DND-41 (cell line): ENCODE data around the gene LURAP1L.

ENCODE experiments used
- ATAC-seq: fragments of 200-7000 bp; cut with Tn5 transposase; 3 replicates; pipeline ENCODE4 v1.9.1; 2021; ENCODE audit warnings: low read depth; ENCODE audit not compliant: insufficient read depth
- DNase-seq: peaks from one replicate; pipeline ENCODE4 v3.0.0-alpha.2; 2020
- H2AFZ ChIP-seq: 2 replicates; pipeline ENCODE4 v1.6.0; 2012; ENCODE audit warnings: low read depth, low read length
- H3K27ac ChIP-seq: 2 replicates; pipeline ENCODE4 v1.5.1; 2012; ENCODE audit warnings: low read length, inconsistent platforms
- H3K27me3 ChIP-seq: fragments of 200-600 bp; sonication (generic); 2 replicates; pipeline ENCODE4 v1.6.0; 2012; ENCODE audit warnings: low read length, mild to moderate bottlenecking, inconsistent platforms; ENCODE audit not compliant: insufficient read depth, poor library complexity
- H3K36me3 ChIP-seq: 2 replicates; pipeline ENCODE4 v1.5.1; 2012; ENCODE audit warnings: low read length, inconsistent platforms; ENCODE audit not compliant: insufficient read depth
- H3K4me1 ChIP-seq: 2 replicates; pipeline ENCODE4 v1.5.1; 2012; ENCODE audit warnings: mild to moderate bottlenecking, low read length; ENCODE audit not compliant: insufficient read depth
- H3K4me2 ChIP-seq: 2 replicates; pipeline ENCODE4 v1.6.0; 2012; ENCODE audit warnings: mild to moderate bottlenecking, moderate library complexity, low read length, inconsistent platforms; ENCODE audit not compliant: insufficient read depth
- H3K4me3 ChIP-seq, 2 experiments: fragments of 200-600 bp in 1 of 2; shearing (Covaris generic) in 1 of 2; 2 replicates each; pipeline ENCODE4 v1.5.1; 2012 to 2016; ENCODE audit warnings: inconsistent platforms in 2 of 2, low read length in 2 of 2, mild to moderate bottlenecking in 2 of 2, low read depth in 1 of 2, moderate library complexity in 1 of 2
- H3K79me2 ChIP-seq: 2 replicates; pipeline ENCODE4 v1.6.0; 2012; ENCODE audit warnings: low read length, inconsistent platforms; ENCODE audit not compliant: insufficient read depth
- H3K9ac ChIP-seq: 2 replicates; pipeline ENCODE4 v1.6.0; 2012; ENCODE audit warnings: low read depth, mild to moderate bottlenecking, inconsistent platforms, low read length, moderate library complexity
- H3K9me3 ChIP-seq: 2 replicates; pipeline ENCODE4 v1.5.1; 2012; ENCODE audit warnings: low read length, moderate library complexity, mild to moderate bottlenecking, inconsistent platforms; ENCODE audit not compliant: insufficient read depth, severe bottlenecking
- H4K20me1 ChIP-seq: 2 replicates; pipeline ENCODE4 v1.6.0; 2012; ENCODE audit warnings: low read length; ENCODE audit not compliant: insufficient read depth
- CTCF ChIP-seq: IDR thresholded peaks from 2 replicates; pipeline ENCODE4 v1.5.1; 2012; ENCODE audit warnings: borderline replicate concordance, low read length, moderate library complexity, mild to moderate bottlenecking; ENCODE audit not compliant: poor library complexity, severe bottlenecking; ENCODE audit errors: extremely low read depth
- EZH2 ChIP-seq: IDR thresholded peaks from 3 replicates; pipeline ENCODE4 v1.6.1; 2012; ENCODE audit warnings: borderline replicate concordance, low read depth, mild to moderate bottlenecking, moderate library complexity, low read length, inconsistent platforms; ENCODE audit not compliant: severe bottlenecking

LURAP1L gene

DNA sequence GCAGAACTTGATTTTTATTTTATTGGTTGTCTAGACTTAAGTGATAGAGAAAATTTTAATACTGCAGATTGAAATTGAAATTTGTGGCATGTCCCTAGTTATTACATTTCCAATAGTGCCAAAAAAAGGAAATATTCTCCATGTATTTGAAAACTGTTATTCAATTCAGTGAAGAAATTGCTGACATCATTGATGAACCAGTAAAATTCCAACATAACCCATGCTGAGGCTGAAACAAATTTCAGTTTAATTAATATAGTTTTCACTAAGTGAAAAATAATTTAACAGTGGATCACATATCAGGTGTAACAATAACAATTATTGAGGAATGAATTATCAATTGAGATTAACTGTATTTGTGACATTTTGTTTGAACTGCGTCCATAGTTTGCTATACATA, 38.7 kb downstream of the LURAP1L start:
- Histone ChIP-seq H3K79me2 (no peaks in the 10 kb centered on the region), H3K9me3 (peaks cover 3% of the 10 kb centered on the region), H2AFZ (no peak overlapping the region), H3K9ac (no peak overlapping the region), H3K27me3 (no peaks in the 10 kb centered on the region), H3K36me3 (no peaks in the 10 kb centered on the region), H3K27ac (no peak overlapping the region), H3K4me2 (no peak overlapping the region), H3K4me3 (no peak overlapping the region), H3K4me1 (no peaks in the 10 kb centered on the region), H4K20me1 (no peaks in the 10 kb centered on the region)
- no peak for ATAC-seq
- TF ChIP-seq CTCF = no peak
- no peak for TF ChIP-seq EZH2
- DNase-seq = no peak

DNA sequence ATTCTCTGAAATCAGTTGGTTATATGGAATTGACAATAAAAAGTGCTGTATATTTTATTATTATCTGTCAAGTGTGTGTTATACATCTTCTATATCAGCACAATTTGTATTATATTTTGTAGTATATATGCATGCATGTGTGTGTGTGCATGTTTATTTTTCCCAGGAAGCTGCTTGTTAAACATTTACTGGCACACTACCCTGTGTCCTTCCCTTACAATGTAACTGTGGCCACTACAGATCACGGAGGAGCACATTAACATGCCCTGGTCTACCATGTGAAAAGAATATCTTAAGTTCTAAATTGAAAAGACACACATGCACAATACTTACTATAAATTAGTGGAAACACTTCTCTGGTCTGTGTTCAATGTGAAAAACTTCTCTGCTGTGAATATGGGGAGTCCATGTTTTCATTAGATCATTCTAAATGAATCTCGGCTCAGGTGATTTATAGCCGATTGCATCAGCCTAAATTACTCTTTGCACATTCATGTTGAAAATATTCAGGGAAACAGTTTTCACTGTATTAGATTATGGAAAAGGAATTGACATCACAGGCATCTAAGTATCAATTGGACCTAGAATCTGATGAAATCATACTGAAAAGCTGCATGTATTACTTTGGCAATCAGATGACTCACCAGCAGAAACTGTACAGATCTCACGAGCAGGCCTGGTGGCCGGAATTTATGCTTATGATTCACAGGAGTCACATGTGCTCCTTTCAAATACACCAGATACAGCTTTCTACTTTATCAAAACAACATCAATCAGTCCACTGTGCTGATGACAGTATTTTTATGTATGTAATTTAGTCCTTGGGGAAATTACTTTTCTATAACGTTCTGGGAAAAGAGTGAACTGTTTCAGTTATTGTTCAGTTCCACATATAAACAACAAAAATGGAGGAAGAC, 39.4 kb downstream of the LURAP1L start:
- Histone ChIP-seq H3K4me2 (no peak overlapping the region), H3K27me3 (no peaks in the 10 kb centered on the region), H3K79me2 (no peaks in the 10 kb centered on the region), H3K36me3 (no peaks in the 10 kb centered on the region), H2AFZ (no peak overlapping the region), H3K4me3 (no peak overlapping the region), H3K27ac (no peak overlapping the region), H3K4me1 (no peaks in the 10 kb centered on the region), H4K20me1 (no peaks in the 10 kb centered on the region), H3K9me3 (peaks cover 3% of the 10 kb centered on the region), H3K9ac (no peak overlapping the region)
- TF ChIP-seq CTCF = no peak
- TF ChIP-seq EZH2 = no peak
- no peak for ATAC-seq
- no peak for DNase-seq

DNA sequence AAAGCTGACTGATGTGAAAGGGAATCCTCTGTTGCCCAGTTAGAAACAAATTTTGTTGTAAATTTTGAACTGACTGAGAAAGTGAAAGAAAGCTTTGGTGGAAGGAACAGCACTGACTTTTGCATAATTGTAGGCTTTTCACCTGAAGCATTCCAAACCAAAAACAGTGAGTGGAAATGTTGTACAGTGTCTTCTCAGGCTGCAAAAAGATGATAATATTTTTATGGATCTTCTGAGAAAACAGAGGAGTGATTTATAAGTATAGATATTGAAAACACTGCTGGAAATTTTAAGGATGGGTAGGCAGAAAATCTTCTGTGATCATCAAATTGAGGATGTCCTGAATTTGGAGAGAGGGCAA, 40.0 kb downstream of the LURAP1L start:
- H3K27ac ChIP-seq = no peak overlapping the region
- H3K27me3 ChIP-seq = no peaks in the 10 kb centered on the region
- no peak overlapping the region for H2AFZ ChIP-seq
- H3K4me2 ChIP-seq = no peak overlapping the region
- no peak overlapping the region for H3K4me3 ChIP-seq
- H3K9ac ChIP-seq = no peak overlapping the region
- H3K4me1 ChIP-seq = no peaks in the 10 kb centered on the region
- peaks cover 3% of the 10 kb centered on the region for H3K9me3 ChIP-seq
- H4K20me1 ChIP-seq = no peaks in the 10 kb centered on the region
- no peaks in the 10 kb centered on the region for H3K79me2 ChIP-seq
- no peak for DNase-seq
- no peak for ATAC-seq
- no peaks in the 10 kb centered on the region for H3K36me3 ChIP-seq
- TF ChIP-seq CTCF (no peak), EZH2 (no peak)
